OCI-LY3 (cell line): Measurements from ENCODE around the gene ARSK.

ENCODE experiments used
- EZH2phosphoT487 ChIP-seq: fragments of 200-600 bp; shearing (Covaris generic); IDR thresholded peaks from 2 replicates; pipeline ENCODE4 v1.6.1; 2018; ENCODE audit warnings: antibody characterized with exemption, mixed run types, low read depth
- TF ChIP-seq, protein P1 (sequence below): fragments of 200-600, 300-600 bp; sonication (generic); IDR thresholded peaks from 2 replicates; pipeline ENCODE4 v1.5.1; 2014; ENCODE audit warnings: antibody characterized with exemption, low read length, low read depth

DNA sequence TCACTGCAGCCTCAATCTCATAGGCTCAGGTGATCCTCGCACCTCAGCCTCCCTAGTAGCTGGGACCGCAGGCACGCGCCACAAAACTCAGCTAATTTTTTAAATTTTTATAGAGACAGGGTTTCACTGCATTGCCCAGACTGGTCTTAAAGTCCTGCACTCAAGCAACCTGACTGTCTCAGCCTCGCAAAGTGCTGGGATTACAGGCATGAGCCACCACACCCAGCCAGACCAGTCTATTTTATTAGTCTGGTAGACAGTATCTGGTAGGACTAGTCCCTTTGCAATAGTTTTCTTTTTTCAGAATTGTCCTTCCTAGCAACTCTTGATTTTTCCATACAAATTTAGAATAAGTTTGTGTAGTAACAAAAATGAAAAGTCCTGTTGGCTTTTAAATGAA lies 50.9 kb downstream of the ARSK start:
- TF ChIP-seq, protein P1, sequence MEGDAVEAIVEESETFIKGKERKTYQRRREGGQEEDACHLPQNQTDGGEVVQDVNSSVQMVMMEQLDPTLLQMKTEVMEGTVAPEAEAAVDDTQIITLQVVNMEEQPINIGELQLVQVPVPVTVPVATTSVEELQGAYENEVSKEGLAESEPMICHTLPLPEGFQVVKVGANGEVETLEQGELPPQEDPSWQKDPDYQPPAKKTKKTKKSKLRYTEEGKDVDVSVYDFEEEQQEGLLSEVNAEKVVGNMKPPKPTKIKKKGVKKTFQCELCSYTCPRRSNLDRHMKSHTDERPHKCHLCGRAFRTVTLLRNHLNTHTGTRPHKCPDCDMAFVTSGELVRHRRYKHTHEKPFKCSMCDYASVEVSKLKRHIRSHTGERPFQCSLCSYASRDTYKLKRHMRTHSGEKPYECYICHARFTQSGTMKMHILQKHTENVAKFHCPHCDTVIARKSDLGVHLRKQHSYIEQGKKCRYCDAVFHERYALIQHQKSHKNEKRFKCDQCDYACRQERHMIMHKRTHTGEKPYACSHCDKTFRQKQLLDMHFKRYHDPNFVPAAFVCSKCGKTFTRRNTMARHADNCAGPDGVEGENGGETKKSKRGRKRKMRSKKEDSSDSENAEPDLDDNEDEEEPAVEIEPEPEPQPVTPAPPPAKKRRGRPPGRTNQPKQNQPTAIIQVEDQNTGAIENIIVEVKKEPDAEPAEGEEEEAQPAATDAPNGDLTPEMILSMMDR, result no peak
- no peak for TF ChIP-seq EZH2phosphoT487
